Endothelial cell of umbilical vein (primary cell): Measurements from ENCODE around the gene TMC6. TPM values are rescaled to one million over a fixed set of nuclear protein-coding genes. Genes with fewer than 3 reads are reported as not detected.

Experiments used
- BruUV-seq: library from RNA; stranded (reverse); fragments of 400-500 nt; replicated peaks from 2 replicates; lab custom pipeline; 2021; lab: Mats Ljungman, UMichigan
- CTCF ChIA-PET: fragments of 300-600, 350-600 bp; sonication (Branson Sonifier 250); formaldehyde crosslinking; loops from one replicate; lab custom pipeline; 2021; ENCODE audit warnings: antibody characterized with exemption, inconsistent platforms; lab: Charles Lee
- POLR2A ChIA-PET: fragments of 300-600, 350-600 bp; sonication (Branson Sonifier 250); formaldehyde crosslinking; loops from one replicate; lab custom pipeline; 2021; ENCODE audit warnings: antibody characterized with exemption, inconsistent platforms; lab: Charles Lee
- DNase-seq: peaks from one replicate; pipeline ENCODE4 v3.0.0-alpha.2; 2011; ENCODE audit warnings: low read depth, low spot score
- FAIRE-seq: peaks from 2 replicates; lab custom pipeline; 2011; peaks lifted over from hg19 to GRCh38; lab: Jason Lieb, UNC
- H2AFZ ChIP-seq: 2 replicates; pipeline ENCODE4 v1.6.0; 2012; ENCODE audit warnings: low read depth, low read length, control low read depth, inconsistent platforms
- H3K27ac ChIP-seq: 2 replicates; pipeline ENCODE4 v1.5.1; 2011; ENCODE audit warnings: low read depth, mild to moderate bottlenecking, control low read depth, low read length, moderate library complexity; ENCODE audit not compliant: insufficient read depth
- H3K27me3 ChIP-seq, 2 experiments: 2 replicates each; pipeline versions ENCODE4 v1.6.0 to v1.6.1; 2011; ENCODE audit warnings: low read length in 2 of 2, mixed read lengths in 1 of 2; ENCODE audit not compliant: control insufficient read depth in 2 of 2, insufficient read depth in 2 of 2
- H3K36me3 ChIP-seq, 2 experiments: 2 replicates in 1 of 2; 3 replicates in 1 of 2; pipeline ENCODE4 v1.5.1; 2011; ENCODE audit warnings: low read length in 2 of 2, mild to moderate bottlenecking in 1 of 2, moderate library complexity in 1 of 2; ENCODE audit not compliant: control insufficient read depth in 2 of 2, insufficient read depth in 2 of 2; ENCODE audit errors: extremely low read depth in 1 of 2
- H3K4me1 ChIP-seq: 3 replicates; pipeline ENCODE4 v1.5.1; 2011; ENCODE audit warnings: mild to moderate bottlenecking, low read length; ENCODE audit not compliant: control insufficient read depth, insufficient read depth; ENCODE audit errors: extremely low read depth
- H3K4me2 ChIP-seq: 2 replicates; pipeline ENCODE4 v1.6.1; 2011; ENCODE audit warnings: low read length, control low read depth, mixed read lengths; ENCODE audit not compliant: insufficient read depth
- H3K4me3 ChIP-seq, 3 experiments: fragments of 200-600 bp in 1 of 3; sonication (generic), shearing (Covaris generic) in 1 of 3; replicated peaks in 1 of 3; 2 replicates each; pipeline ENCODE4 v1.5.1; 2011 to 2016; ENCODE audit warnings: control low read depth in 3 of 3, low read length in 3 of 3, mild to moderate bottlenecking in 2 of 3, inconsistent platforms in 1 of 3, low read depth in 1 of 3, moderate library complexity in 1 of 3; ENCODE audit not compliant: insufficient read depth in 1 of 3
- H3K79me2 ChIP-seq: 2 replicates; pipeline ENCODE4 v1.6.0; 2012; ENCODE audit warnings: low read length, inconsistent platforms; ENCODE audit not compliant: control insufficient read depth, insufficient read depth
- H3K9ac ChIP-seq: replicated peaks from 2 replicates; pipeline ENCODE3; 2011; ENCODE audit warnings: low read length, control low read depth; ENCODE audit not compliant: insufficient read depth; ENCODE audit errors: extremely low read depth
- H3K9me1 ChIP-seq: replicated peaks from 3 replicates; pipeline ENCODE4 v1.6.0; 2011; ENCODE audit warnings: mild to moderate bottlenecking, low read length; ENCODE audit not compliant: control insufficient read depth, insufficient read depth; ENCODE audit errors: extremely low read depth
- H3K9me3 ChIP-seq: replicated peaks from 2 replicates; pipeline ENCODE4 v1.5.1; 2012; ENCODE audit warnings: low read length, inconsistent platforms; ENCODE audit not compliant: control insufficient read depth, insufficient read depth
- H4K20me1 ChIP-seq: replicated peaks from 2 replicates; pipeline ENCODE3; 2011; ENCODE audit warnings: mild to moderate bottlenecking, low read length; ENCODE audit not compliant: control insufficient read depth, insufficient read depth; ENCODE audit errors: extremely low read depth
- EZH2 ChIP-seq: IDR thresholded peaks from 2 replicates; pipeline ENCODE4 v1.6.1; 2012; ENCODE audit warnings: borderline replicate concordance, low read depth, mild to moderate bottlenecking, moderate library complexity, low read length, inconsistent platforms; ENCODE audit not compliant: severe bottlenecking
- FOS ChIP-seq: IDR thresholded peaks from 2 replicates; pipeline ENCODE4 v1.6.1; 2011; ENCODE audit warnings: mild to moderate bottlenecking, low read length, moderate library complexity, borderline replicate concordance; ENCODE audit not compliant: insufficient read depth
- GATA2 ChIP-seq: IDR thresholded peaks from 2 replicates; pipeline ENCODE4 v1.7.0; 2011; ENCODE audit warnings: low read depth, mild to moderate bottlenecking, moderate library complexity, mixed read lengths, low read length; ENCODE audit not compliant: insufficient read length, insufficient read depth
- JUN ChIP-seq: IDR thresholded peaks from 2 replicates; pipeline ENCODE4 v1.6.1; 2011; ENCODE audit warnings: borderline replicate concordance, low read depth; ENCODE audit not compliant: insufficient read length, insufficient read depth
- MYC ChIP-seq: IDR thresholded peaks from one replicate; pipeline ENCODE4 v1.6.1; 2011; ENCODE audit warnings: mild to moderate bottlenecking, low read depth, low read length
- POLR2A ChIP-seq: IDR thresholded peaks from 2 replicates; pipeline ENCODE4 v1.6.1; 2012; ENCODE audit warnings: low read depth, mild to moderate bottlenecking, control low read depth, low read length
- POLR2AphosphoS5 ChIP-seq: IDR thresholded peaks from 2 replicates; pipeline ENCODE4 v1.6.1; 2012; ENCODE audit warnings: low read depth, mild to moderate bottlenecking, control low read depth, low read length, moderate library complexity; ENCODE audit not compliant: insufficient read depth
- dilution Hi-C: fragments of 300-500 bp; cut with MboI; formaldehyde crosslinking; loops from one replicate; pipeline ENCODE4 v1.15.0; 2019; ENCODE audit warnings: low sequenced_read_pairs; ENCODE audit not compliant: extremely low pct_ligation_motif_present
- intact Hi-C: fragments of 100-400 bp; cut with micrococcal nuclease; formaldehyde crosslinking; loops from one replicate; pipeline ENCODE4 v1.10.0; 2022
- polyA plus RNA-seq, 4 experiments: library from polyadenylated mRNA; depleted of rRNA in 3 of 4; stranded (reverse) in 3 of 4; unstranded in 1 of 4; fragments of >200 nt; gene quantifications; 2 replicates each; pipeline versions ENCODE4 v1.2.1 to v1.2.3, GENCODE V29; 2011 to 2012; ENCODE audit warnings: missing spikeins in 1 of 4
- total RNA-seq: library from RNA; stranded (reverse); gene quantifications from 2 replicates; pipeline ENCODE4 v1.2.3, GENCODE V29; 2021
- TF ChIP-seq, protein P1 (sequence below), 2 donors: IDR thresholded peaks; 1 replicate in 1 of 2; 2 replicates in 1 of 2; pipeline ENCODE4 v1.5.1; 2011; ENCODE audit warnings: low read length in 2 of 2, mild to moderate bottlenecking in 2 of 2, moderate library complexity in 2 of 2, control low read depth in 1 of 2, inconsistent platforms in 1 of 2, low read depth in 1 of 2; ENCODE audit not compliant: insufficient read depth in 1 of 2; ENCODE audit errors: extremely low read depth in 1 of 2
- TF ChIP-seq, protein P2 (sequence below): IDR thresholded peaks from 2 replicates; pipeline ENCODE4 v1.6.1; 2011; ENCODE audit not compliant: insufficient read depth, insufficient read length

Gene TMC6
- total and polyA plus RNA-seq, 2 donors (not counting 3 experiments of a cell fraction or from before 2014, with no cell fraction given), result 23.2 to 72.4 TPM

DNA sequence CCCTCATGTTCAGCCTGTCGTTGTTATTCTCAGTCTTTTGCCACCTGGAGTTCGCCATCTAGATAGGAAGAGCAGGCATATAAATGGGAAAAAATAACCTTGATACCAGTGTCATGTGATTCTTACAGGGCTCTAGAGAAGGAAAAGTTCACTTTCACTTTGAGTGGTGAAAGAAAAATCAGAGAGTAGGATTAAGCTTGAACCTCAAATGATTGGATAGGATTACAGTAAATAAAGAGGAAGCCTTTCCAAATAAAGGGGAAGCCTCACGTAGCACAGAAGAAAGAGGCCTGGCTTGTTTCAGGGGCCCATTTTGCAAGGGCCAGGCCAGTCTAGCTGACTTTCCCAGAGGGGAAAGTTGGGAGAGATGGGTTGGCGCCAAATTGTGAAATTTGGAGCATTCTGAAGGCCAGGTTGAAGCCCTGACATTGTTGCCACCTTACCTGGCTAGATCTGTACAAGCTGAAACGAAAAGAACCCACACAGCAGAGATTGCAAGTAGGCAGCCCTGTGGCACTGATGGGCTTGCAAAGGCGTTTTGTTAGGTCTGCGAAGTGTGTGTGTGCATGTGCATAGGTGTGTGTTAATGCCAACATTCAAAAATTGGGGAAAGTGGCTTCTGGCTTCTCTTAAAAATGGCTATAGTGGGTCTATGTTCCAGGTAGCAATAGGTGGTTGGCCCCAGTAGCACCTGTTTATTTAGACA lies 38.8 kb downstream of the TMC6 start:
- Histone ChIP-seq H2AFZ (no peak overlapping the region), H3K4me1 (no peaks in the 10 kb centered on the region), H3K27ac (no peak overlapping the region), H3K4me3 (no peak overlapping the region), H3K79me2 (no peaks in the 10 kb centered on the region), H3K9me1 (no peaks in the 10 kb centered on the region), H4K20me1 (no peaks in the 10 kb centered on the region), H3K4me2 (no peak overlapping the region), H3K9me3 (no peaks in the 10 kb centered on the region), H3K36me3 (peaks cover 9 to 32% of the 10 kb centered on the region in 2 experiments), H3K9ac (no peak overlapping the region), H3K27me3 (no peaks in the 10 kb centered on the region)
- DNase-seq (peak; percentile 8), FAIRE-seq (no peak)
- ChIA-PET CTCF (interaction anchor here (1.1 to 2.5 kb wide), 3 partner anchors 19 to 161 kb away, joined by 3 to 7 read pairs (median 3); no protein-coding TSS in a partner anchor), POLR2A (no interaction called here)
- dilution Hi-C loops (no loop called here), intact Hi-C loops (no loop called here)
- no peak for TF ChIP-seq MYC
- no peak for TF ChIP-seq JUN
- TF ChIP-seq POLR2AphosphoS5, result no peak
- no peak for TF ChIP-seq EZH2
- no peak for TF ChIP-seq POLR2A
- TF ChIP-seq, protein P1, sequence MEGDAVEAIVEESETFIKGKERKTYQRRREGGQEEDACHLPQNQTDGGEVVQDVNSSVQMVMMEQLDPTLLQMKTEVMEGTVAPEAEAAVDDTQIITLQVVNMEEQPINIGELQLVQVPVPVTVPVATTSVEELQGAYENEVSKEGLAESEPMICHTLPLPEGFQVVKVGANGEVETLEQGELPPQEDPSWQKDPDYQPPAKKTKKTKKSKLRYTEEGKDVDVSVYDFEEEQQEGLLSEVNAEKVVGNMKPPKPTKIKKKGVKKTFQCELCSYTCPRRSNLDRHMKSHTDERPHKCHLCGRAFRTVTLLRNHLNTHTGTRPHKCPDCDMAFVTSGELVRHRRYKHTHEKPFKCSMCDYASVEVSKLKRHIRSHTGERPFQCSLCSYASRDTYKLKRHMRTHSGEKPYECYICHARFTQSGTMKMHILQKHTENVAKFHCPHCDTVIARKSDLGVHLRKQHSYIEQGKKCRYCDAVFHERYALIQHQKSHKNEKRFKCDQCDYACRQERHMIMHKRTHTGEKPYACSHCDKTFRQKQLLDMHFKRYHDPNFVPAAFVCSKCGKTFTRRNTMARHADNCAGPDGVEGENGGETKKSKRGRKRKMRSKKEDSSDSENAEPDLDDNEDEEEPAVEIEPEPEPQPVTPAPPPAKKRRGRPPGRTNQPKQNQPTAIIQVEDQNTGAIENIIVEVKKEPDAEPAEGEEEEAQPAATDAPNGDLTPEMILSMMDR (IDR thresholded peaks at IDR 0.05; ENCODE audit: extremely low read depth in 1 of 2, insufficient read depth in 1 of 2, low read depth in 1 of 2, low read length in 2 of 2), result no peak
- no peak for TF ChIP-seq GATA2
- no peak for TF ChIP-seq FOS
- TF ChIP-seq, protein P2, sequence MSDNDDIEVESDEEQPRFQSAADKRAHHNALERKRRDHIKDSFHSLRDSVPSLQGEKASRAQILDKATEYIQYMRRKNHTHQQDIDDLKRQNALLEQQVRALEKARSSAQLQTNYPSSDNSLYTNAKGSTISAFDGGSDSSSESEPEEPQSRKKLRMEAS, result no peak
- BruUV-seq, result no TSS peak
